SU-DHL-6 (cell line): Measurements from ENCODE around the gene GNG14.

Experiments
- H2AFZ ChIP-seq: fragments of 200-600 bp; sonication (generic); 2 replicates; pipeline ENCODE4 v1.6.1; 2014; ENCODE audit warnings: low read depth, mild to moderate bottlenecking, moderate library complexity, mixed read lengths, antibody characterized with exemption, low read length; ENCODE audit not compliant: severe bottlenecking
- H3F3A ChIP-seq: fragments of 200-600 bp; shearing (Covaris generic); 2 replicates; pipeline ENCODE4 v1.6.0; 2016; ENCODE audit warnings: antibody characterized with exemption, mild to moderate bottlenecking; ENCODE audit not compliant: insufficient read depth
- H3K27ac ChIP-seq: fragments of 200-600 bp; sonication (generic); 2 replicates; pipeline ENCODE4 v1.5.1; 2016; ENCODE audit warnings: low read depth, mild to moderate bottlenecking, low read length, moderate library complexity, mixed read lengths
- H3K27me3 ChIP-seq: fragments of 200-600 bp; sonication (generic), shearing (Covaris generic); 2 replicates; pipeline ENCODE4 v1.6.0; 2014; ENCODE audit warnings: mild to moderate bottlenecking, low read length
- H3K36me3 ChIP-seq: fragments of 200-600 bp; sonication (generic); 2 replicates; pipeline ENCODE4 v1.6.1; 2014; ENCODE audit warnings: mild to moderate bottlenecking, low read length, mixed read lengths
- H3K4me2 ChIP-seq: fragments of 300-600, 200-600 bp; shearing (Covaris generic), sonication (generic); 2 replicates; pipeline ENCODE4 v1.6.0; 2014; ENCODE audit warnings: low read length, low read depth, mild to moderate bottlenecking; ENCODE audit not compliant: poor library complexity, severe bottlenecking
- H3K4me3 ChIP-seq: fragments of 200-600 bp; sonication (generic); 2 replicates; pipeline ENCODE4 v1.5.1; 2014; ENCODE audit warnings: antibody characterized with exemption, low read length, mild to moderate bottlenecking, mixed read lengths; ENCODE audit not compliant: insufficient read depth, poor library complexity, severe bottlenecking
- H3K79me2 ChIP-seq: fragments of 200-600 bp; sonication (generic); 2 replicates; pipeline ENCODE4 v1.6.1; 2014; ENCODE audit warnings: mild to moderate bottlenecking, low read length, moderate library complexity; ENCODE audit not compliant: insufficient read depth
- H3K9ac ChIP-seq: fragments of 200-600 bp; sonication (generic); 2 replicates; pipeline ENCODE4 v1.7.0; 2014; ENCODE audit warnings: mild to moderate bottlenecking, low read length
- H3K9me2 ChIP-seq: fragments of 200-600 bp; sonication (generic); replicated peaks from 2 replicates; pipeline ENCODE4 v1.6.1; 2014; ENCODE audit warnings: low read length; ENCODE audit not compliant: insufficient read depth
- H3K9me3 ChIP-seq: fragments of 200-600 bp; sonication (generic); 2 replicates; pipeline ENCODE4 v1.6.1; 2014; ENCODE audit warnings: low read length, mixed read lengths; ENCODE audit not compliant: insufficient read depth
- H4K20me1 ChIP-seq: fragments of 200-600 bp; sonication (generic); 2 replicates; pipeline ENCODE4 v1.6.1; 2014; ENCODE audit warnings: low read depth, mild to moderate bottlenecking, antibody characterized with exemption, low read length, moderate library complexity, mixed read lengths
- EZH2phosphoT487 ChIP-seq: fragments of 200-600 bp; sonication (generic), shearing (Covaris generic); conservative IDR thresholded peaks from 2 replicates; pipeline ENCODE4 v1.6.1; 2018; ENCODE audit warnings: mild to moderate bottlenecking, antibody characterized with exemption, low read length, moderate library complexity, mixed read lengths
- TF ChIP-seq, protein P1 (sequence below): fragments of 200-600 bp; sonication (generic); IDR thresholded peaks from one replicate; pipeline ENCODE4 v1.5.1; 2017; ENCODE audit warnings: antibody characterized with exemption, mild to moderate bottlenecking, low read length, moderate library complexity; ENCODE audit not compliant: insufficient read depth, poor library complexity, severe bottlenecking

GNG14 gene

DNA sequence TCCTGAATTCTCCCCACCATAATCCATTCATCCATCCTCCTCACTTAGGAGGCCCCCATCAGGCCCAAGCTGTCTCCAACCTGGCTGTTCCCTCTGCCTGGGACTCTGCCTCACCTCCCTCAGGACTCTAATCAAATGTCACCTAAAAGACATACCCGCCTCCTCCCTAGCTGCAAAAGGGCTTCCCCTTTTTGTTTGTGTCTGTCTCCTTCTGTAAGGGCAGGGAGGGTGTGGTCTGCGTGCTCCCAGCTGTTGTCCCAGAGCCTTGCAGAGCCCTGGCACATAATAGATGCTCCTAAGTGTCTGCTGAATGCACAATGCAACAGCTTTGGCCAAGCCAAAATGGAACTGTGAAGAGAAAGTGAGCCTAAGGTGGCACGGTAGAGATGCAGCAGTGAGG, 42.3 kb downstream of the GNG14 start:
- H3K9me2 ChIP-seq = no peaks in the 10 kb centered on the region
- H4K20me1 ChIP-seq = peaks cover 11% of the 10 kb centered on the region; the same call in 1 of the 2 replicates
- peaks cover 7% of the 10 kb centered on the region; the same call in 1 of the 2 replicates for H3K36me3 ChIP-seq
- H3K4me3 ChIP-seq = no peak overlapping the region
- H3K9ac ChIP-seq = no peak overlapping the region
- H2AFZ ChIP-seq = no peak overlapping the region
- no peak overlapping the region for H3K4me2 ChIP-seq
- TF ChIP-seq EZH2phosphoT487 = no peak
- TF ChIP-seq, protein P1, sequence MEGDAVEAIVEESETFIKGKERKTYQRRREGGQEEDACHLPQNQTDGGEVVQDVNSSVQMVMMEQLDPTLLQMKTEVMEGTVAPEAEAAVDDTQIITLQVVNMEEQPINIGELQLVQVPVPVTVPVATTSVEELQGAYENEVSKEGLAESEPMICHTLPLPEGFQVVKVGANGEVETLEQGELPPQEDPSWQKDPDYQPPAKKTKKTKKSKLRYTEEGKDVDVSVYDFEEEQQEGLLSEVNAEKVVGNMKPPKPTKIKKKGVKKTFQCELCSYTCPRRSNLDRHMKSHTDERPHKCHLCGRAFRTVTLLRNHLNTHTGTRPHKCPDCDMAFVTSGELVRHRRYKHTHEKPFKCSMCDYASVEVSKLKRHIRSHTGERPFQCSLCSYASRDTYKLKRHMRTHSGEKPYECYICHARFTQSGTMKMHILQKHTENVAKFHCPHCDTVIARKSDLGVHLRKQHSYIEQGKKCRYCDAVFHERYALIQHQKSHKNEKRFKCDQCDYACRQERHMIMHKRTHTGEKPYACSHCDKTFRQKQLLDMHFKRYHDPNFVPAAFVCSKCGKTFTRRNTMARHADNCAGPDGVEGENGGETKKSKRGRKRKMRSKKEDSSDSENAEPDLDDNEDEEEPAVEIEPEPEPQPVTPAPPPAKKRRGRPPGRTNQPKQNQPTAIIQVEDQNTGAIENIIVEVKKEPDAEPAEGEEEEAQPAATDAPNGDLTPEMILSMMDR = no peak
- H3F3A ChIP-seq = peaks cover 13% of the 10 kb centered on the region
- H3K9me3 ChIP-seq = no peaks in the 10 kb centered on the region
- H3K79me2 ChIP-seq = peaks cover 47% of the 10 kb centered on the region
- H3K27me3 ChIP-seq = no peaks in the 10 kb centered on the region
- H3K27ac ChIP-seq = no peak overlapping the region

DNA sequence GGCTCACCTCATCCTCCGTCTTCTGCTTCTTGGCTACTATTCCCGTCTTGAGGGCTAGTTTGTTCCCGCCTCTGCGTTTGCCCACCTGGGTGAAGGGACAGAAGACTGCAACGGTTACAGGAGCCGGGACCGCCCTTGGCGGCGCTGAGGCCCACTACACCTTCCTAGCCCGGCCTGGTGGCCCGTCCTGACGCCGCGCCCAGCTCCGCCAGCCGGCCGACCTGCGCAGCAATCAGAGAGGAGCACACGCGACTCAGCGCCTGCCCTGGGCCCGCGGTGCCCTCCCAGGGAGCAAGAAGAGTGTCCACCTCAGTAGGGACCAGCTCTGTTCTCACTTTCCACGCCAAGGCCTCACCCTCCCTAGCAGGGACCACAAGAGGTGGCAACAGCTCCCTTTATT, 43.5 kb downstream of the GNG14 start:
- Histone ChIP-seq H2AFZ (no peak overlapping the region), H4K20me1 (peaks cover 11% of the 10 kb centered on the region; the same call in 1 of the 2 replicates), H3K27ac (no peak overlapping the region), H3K36me3 (peaks cover 7% of the 10 kb centered on the region; the same call in 1 of the 2 replicates), H3K4me2 (no peak overlapping the region), H3K9ac (no peak overlapping the region), H3K79me2 (peaks cover 47% of the 10 kb centered on the region), H3K27me3 (no peaks in the 10 kb centered on the region), H3F3A (peaks cover 17% of the 10 kb centered on the region), H3K9me2 (no peaks in the 10 kb centered on the region), H3K4me3 (no peak overlapping the region), H3K9me3 (no peaks in the 10 kb centered on the region)
- TF ChIP-seq, protein P1 = no peak
- no peak for TF ChIP-seq EZH2phosphoT487

GRCh38 chr19:12733369-12734214, 45.8 kb downstream of the GNG14 start:
- H3K36me3 ChIP-seq = peaks cover 7% of the 10 kb centered on the region; the same call in 1 of the 2 replicates
- H3F3A ChIP-seq = peaks cover 9% of the 10 kb centered on the region; the same call in 1 of the 2 replicates
- no peaks in the 10 kb centered on the region for H3K27me3 ChIP-seq
- H3K9me3 ChIP-seq = no peaks in the 10 kb centered on the region
- peak overlapping the region; percentile 99 for H3K4me3 ChIP-seq
- H3K9ac ChIP-seq = peak overlapping the region; percentile 100
- TF ChIP-seq, protein P1 = peak; percentile 63
- no peak for TF ChIP-seq EZH2phosphoT487
- peaks cover 11% of the 10 kb centered on the region; the same call in 1 of the 2 replicates for H4K20me1 ChIP-seq
- peak overlapping the region; percentile 80 for H3K27ac ChIP-seq
- H3K79me2 ChIP-seq = peaks cover 58% of the 10 kb centered on the region
- no peaks in the 10 kb centered on the region for H3K9me2 ChIP-seq
- peak overlapping the region; percentile 97 for H3K4me2 ChIP-seq
- no peak overlapping the region for H2AFZ ChIP-seq
